ENCODE results near the gene ADD3.

DNA sequence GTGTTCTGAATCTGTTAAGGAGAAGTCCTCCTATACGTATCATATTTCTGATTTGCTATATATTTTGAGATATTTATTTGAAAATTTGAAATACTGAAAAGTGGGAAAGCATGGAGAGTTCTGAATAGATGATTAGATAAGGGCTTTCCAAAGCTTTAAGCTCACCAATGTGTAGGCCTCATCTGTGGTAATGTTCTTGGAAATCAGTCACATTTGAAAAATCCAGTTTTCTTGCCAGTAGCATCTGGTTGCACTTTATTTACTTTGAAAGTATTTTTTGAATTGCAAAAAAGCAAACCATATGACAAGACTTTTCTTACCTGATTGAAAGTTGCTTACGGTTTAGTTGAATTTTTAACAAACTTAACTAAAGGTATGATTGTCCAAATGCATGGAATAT, 21.7 kb downstream of the ADD3 start:
- TF ChIP-seq, protein P1, sequence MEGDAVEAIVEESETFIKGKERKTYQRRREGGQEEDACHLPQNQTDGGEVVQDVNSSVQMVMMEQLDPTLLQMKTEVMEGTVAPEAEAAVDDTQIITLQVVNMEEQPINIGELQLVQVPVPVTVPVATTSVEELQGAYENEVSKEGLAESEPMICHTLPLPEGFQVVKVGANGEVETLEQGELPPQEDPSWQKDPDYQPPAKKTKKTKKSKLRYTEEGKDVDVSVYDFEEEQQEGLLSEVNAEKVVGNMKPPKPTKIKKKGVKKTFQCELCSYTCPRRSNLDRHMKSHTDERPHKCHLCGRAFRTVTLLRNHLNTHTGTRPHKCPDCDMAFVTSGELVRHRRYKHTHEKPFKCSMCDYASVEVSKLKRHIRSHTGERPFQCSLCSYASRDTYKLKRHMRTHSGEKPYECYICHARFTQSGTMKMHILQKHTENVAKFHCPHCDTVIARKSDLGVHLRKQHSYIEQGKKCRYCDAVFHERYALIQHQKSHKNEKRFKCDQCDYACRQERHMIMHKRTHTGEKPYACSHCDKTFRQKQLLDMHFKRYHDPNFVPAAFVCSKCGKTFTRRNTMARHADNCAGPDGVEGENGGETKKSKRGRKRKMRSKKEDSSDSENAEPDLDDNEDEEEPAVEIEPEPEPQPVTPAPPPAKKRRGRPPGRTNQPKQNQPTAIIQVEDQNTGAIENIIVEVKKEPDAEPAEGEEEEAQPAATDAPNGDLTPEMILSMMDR (IDR thresholded peaks at IDR 0.05; ENCODE audit: low read length) = no peak
- TF ChIP-seq EZH2 (IDR thresholded peaks at IDR 0.05; ENCODE audit: borderline replicate concordance, low read length) = no peak
